K562 (cell line): Measurements from ENCODE around the gene TMEM43. TPM values are rescaled to one million over a fixed set of nuclear protein-coding genes. Genes with fewer than 3 reads are reported as not detected.
A peak's percentile ranks its signal among the peaks of the same experiment; 100 is the strongest.

Experiments used
- CCNT2 ChIP-seq: IDR thresholded peaks from 2 replicates; pipeline ENCODE4 v1.6.1; 2011; ENCODE audit warnings: borderline replicate concordance, low read depth, mild to moderate bottlenecking, moderate library complexity, mixed read lengths, low read length; ENCODE audit not compliant: insufficient read length; ENCODE audit errors: extremely low read depth
- SRSF3 ChIP-seq: fragments of 200-400 bp; formaldehyde crosslinking; IDR thresholded peaks from 2 replicates; pipeline ENCODE4 v1.6.1; 2016; ENCODE audit warnings: mild to moderate bottlenecking, low read length, moderate library complexity; ENCODE audit not compliant: insufficient read depth
- polyA plus RNA-seq, 8 experiments: library from polyadenylated mRNA; depleted of rRNA in 4 of 8; stranded (reverse) in 5 of 8; unstranded in 3 of 8; fragments of >200 nt; fragmentation: Nextera tagmentation in 2 of 8; fragmentation: Illumina TruSeq in 1 of 8; extraction: Ambion mirVana in 2 of 8; extraction: Trizol in 1 of 8; gene quantifications; 2 replicates each; pipeline versions ENCODE4 v1.2.1 to v1.2.3, GENCODE V29; 2011 to 2014; ENCODE audit warnings: inconsistent platforms in 1 of 8, missing spikeins in 1 of 8
- total RNA-seq, 7 experiments: library from RNA; depleted of rRNA in 6 of 7; stranded (reverse); fragments of >200 nt in 6 of 7; fragmentation: Illumina TruSeq in 2 of 7; extraction: Trizol in 2 of 7; gene quantifications; 2 replicates each; pipeline versions ENCODE4 v1.2.1 to v1.2.3, GENCODE V29; 2011 to 2021; ENCODE audit warnings: low replicate concordance in 1 of 7
- TF ChIP-seq, protein P1 (sequence below), 2 experiments: fragments of 450-650 bp in 1 of 2; sonication (generic) in 1 of 2; formaldehyde crosslinking in 1 of 2; IDR thresholded peaks; 2 replicates each; pipeline versions ENCODE4 v1.7.1 to v1.9.0; 2016 to 2022; ENCODE audit warnings: inconsistent platforms in 1 of 2, mild to moderate bottlenecking in 1 of 2, missing genetic modification reagents in 1 of 2

The TMEM43 gene
- total and polyA plus RNA-seq, 9 of the 15 experiments (the other 6 are each of a cell fraction or from before 2014, with no cell fraction given) = 16.7 to 46.1 (median 35.7) TPM

DNA sequence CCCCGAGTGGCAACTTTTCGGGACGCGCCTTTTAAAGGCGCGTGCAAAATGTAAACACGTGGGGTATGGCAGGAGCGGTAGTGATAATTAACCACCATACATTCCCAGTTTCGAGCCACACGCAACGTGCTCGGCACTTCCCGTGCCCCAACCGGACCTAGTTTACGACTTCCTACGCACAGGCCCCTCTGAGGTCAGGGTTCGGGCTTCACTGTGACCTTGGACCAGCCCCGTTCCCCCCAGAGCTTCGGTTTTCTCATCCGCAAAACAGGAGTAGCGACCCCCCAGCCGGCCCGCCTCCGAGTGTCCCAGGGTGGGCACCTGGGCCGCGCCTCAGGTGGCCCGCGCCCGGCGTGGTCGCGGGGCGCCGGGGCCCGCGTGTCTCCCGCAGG lies 633 bp upstream of the TMEM43 start (continued):
- TF ChIP-seq, protein P1, sequence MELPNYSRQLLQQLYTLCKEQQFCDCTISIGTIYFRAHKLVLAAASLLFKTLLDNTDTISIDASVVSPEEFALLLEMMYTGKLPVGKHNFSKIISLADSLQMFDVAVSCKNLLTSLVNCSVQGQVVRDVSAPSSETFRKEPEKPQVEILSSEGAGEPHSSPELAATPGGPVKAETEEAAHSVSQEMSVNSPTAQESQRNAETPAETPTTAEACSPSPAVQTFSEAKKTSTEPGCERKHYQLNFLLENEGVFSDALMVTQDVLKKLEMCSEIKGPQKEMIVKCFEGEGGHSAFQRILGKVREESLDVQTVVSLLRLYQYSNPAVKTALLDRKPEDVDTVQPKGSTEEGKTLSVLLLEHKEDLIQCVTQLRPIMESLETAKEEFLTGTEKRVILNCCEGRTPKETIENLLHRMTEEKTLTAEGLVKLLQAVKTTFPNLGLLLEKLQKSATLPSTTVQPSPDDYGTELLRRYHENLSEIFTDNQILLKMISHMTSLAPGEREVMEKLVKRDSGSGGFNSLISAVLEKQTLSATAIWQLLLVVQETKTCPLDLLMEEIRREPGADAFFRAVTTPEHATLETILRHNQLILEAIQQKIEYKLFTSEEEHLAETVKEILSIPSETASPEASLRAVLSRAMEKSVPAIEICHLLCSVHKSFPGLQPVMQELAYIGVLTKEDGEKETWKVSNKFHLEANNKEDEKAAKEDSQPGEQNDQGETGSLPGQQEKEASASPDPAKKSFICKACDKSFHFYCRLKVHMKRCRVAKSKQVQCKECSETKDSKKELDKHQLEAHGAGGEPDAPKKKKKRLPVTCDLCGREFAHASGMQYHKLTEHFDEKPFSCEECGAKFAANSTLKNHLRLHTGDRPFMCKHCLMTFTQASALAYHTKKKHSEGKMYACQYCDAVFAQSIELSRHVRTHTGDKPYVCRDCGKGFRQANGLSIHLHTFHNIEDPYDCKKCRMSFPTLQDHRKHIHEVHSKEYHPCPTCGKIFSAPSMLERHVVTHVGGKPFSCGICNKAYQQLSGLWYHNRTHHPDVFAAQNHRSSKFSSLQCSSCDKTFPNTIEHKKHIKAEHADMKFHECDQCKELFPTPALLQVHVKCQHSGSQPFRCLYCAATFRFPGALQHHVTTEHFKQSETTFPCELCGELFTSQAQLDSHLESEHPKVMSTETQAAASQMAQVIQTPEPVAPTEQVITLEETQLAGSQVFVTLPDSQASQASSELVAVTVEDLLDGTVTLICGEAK (IDR thresholded peaks at IDR 0.05) = peak; percentile 95
- TF ChIP-seq, protein P1 (CRISPR knock-in tag; IDR thresholded peaks at IDR 0.05) = no peak
- TF ChIP-seq CCNT2 (no peak), SRSF3 (0 out of 2 replicates have a peak, but pooled peaks have one; percentile 81)
